RKO (cell line): ENCODE measurements around the gene RBFOX2.
"Not testable (repeated sequence)": the region's sequence is repeated elsewhere in the genome, so short reads cannot be mapped to it uniquely, and the experiment has no call there.

Experiments used
- DNase-seq: peaks from one replicate; pipeline ENCODE4 v3.0.0-alpha.2; 2016; ENCODE audit warnings: low spot score

RBFOX2 gene, protein sequence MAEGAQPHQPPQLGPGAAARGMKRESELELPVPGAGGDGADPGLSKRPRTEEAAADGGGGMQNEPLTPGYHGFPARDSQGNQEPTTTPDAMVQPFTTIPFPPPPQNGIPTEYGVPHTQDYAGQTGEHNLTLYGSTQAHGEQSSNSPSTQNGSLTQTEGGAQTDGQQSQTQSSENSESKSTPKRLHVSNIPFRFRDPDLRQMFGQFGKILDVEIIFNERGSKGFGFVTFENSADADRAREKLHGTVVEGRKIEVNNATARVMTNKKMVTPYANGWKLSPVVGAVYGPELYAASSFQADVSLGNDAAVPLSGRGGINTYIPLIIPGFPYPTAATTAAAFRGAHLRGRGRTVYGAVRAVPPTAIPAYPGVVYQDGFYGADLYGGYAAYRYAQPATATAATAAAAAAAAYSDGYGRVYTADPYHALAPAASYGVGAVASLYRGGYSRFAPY

DNA sequence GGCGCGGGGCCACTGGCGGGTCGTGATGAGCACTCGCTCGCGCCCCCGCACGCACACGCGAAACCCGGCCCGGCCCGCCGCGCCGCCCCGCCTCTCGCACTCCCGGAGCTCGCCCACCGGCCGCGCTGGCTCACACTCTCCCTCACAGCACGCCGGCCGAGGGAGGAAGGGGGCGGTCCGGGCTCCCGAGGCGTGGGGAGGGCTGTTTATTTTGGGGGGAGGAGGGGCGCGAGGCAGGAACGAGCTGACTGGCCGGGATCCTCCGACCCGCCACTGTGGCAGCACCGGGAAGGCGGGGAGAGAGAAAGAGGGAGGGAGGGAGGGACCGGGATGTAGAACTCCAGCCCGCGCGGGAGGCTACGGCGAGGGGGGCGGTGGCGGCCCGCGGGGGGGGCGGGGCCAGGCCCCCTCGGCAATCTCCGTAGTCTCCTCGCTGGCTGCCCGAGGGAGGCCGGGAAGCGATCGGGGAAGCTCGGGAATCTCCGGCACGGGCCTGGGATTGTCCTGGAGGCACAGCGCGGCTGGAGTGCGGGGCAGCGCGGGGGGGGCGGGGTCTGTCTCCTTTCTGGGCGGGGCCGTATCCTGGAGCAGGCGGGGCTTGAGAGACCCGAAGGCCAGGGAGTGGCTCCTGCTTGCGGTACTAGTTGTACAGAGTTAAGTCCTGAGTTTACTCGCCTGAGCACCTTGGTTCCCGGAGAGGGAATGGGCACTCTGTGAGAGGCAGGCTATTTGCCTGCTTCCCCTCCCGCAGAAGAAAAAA, at the start of gene RBFOX2:
Gene RBFOX2, minus strand, starts transcription at position 179 of the 760 bp plus-strand sequence. CDS start 399 bp downstream, outside the sequence.
- peak; percentile 94 for DNase-seq

GRCh38 chr22:36077271-36077670, 48.6 kb upstream of the RBFOX2 start:
- DNase-seq: no peak

DNA sequence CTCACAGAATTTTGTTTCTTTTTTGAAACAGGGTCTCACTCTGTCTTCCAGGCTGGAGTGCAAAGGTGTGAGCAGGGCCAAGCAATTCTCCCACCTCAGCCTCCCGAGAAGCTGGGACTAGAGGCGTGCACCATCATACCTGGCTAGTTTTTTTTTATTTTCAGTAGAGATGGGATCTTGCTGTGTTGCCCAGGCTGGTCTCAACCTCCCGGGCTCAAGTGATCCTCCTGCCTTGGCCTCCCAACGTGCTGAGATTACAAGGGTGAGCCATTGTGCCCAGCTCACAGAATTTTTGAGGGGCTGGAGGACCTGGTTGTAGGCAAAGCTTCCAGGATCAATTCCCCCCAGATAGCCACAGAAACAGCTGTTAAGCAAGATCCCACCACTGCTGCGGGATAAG, 47.1 kb upstream of the RBFOX2 start:
- DNase-seq: no peak

- DNase-seq: no peak
These were observed 46.6 kb upstream of the RBFOX2 start for GRCh38 chr22:36075230-36075629.

DNA sequence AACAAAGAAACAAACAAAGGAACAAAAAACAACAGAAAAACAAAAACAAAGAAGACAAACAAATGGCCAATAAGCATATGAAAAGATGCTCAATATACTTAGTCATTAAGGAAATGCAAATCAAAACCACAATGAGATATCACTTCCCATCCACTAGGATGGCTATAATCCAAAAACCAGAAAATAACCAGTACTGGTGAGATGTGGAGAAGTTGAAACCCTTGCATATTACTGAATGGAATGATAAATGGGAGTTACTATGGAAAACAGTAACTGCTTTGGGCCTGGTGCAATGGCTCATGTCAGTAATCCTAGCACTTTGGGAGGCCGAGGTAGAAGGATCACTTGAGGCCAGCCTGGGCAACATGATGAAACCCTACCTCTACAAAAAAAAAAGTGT, 44.9 kb upstream of the RBFOX2 start:
- DNase-seq: no peak

- DNase-seq: not testable (repeated sequence)
These were observed 42.0 kb upstream of the RBFOX2 start for GRCh38 chr22:36070645-36071044.

DNA sequence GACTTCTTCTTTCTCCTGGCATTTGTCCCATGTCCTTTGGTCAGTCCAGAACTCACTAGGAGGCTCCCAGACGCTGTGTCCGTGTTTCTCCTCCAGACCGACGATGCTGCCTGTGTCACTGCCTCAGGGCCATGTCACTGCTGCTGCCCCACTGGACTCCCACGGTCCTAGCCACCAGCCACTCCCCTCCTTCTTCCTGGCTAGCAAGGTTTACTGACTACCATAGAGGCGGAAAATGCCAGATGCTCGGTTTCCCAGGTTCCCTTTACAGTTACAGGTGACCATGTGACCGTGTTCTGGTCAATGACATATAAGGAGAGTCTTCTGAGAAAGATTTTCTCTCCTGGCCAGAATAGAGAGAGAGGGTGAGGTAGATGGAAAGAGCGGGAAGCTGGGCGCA, 40.7 kb upstream of the RBFOX2 start:
- DNase-seq: no peak

DNA sequence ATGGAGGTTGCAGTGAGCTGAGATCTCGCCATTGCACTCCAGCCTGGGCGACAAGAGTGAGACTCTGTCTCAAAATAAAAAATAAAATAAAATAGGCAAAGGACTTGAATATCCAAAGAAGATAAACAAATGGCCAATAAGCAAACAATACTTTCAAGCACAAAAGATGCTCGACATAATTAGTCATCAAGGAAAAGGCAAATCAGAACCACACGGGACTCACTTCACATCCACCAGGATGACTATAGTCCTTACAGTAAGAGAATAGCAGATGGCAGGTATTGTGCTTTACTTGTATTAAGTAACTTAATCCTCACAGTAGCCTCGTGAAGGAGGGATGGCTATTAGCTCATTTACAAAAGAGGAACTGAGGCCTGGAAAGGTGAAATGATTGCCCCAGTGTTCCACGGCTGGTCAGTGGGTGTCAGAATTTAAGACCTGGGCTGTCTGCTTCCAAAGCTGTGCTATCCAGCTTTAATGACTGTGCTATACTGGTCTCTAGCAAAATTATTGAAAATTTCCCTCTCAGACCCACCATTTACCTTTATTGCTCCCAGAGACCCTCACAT, 40.2 kb upstream of the RBFOX2 start:
- no peak for DNase-seq

GRCh38 chr22:36067235-36067558, 38.6 kb upstream of the RBFOX2 start:
- DNase-seq: no peak

DNA sequence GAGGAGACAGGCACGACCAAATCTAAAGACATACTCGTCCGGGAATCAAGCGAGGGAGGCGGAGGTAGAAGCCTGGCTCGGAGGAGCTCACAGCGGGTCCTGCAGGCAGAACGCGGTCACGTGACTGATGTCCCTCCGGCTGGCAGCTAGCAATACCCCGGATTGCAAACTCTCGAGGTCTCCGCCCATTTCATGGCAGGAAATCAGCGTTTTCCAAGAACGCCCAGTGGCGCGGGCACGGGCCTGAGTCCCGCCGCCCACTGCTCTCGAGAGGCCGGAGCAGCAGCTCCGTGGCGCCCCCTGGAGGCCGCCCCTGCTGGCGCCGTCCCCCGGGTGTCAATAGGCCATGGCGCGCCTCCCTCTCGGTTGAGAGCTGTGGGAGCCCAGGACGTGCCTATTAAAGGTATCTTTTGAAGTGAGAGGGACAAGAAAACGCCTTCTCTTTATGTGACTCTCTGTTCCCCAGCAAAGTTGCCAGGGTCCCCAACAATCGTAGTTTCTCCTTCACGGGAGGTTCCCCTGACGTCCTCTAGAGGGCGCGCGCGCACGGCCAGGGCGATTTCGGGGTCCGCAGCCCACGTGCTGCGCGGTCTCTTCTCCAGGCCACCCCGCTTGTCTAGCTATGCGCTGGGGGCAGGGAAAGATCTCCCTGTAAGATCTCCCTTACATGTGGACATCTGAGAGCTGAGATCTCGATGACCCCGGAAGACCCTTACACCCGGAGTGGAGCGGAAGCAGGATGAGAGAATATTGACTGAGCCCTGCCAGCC, 37.3 kb upstream of the RBFOX2 start:
- peak; percentile 96 for DNase-seq

GRCh38 chr22:36065462-36065774, 36.8 kb upstream of the RBFOX2 start:
- no peak for DNase-seq

- no peak for DNase-seq
These were observed 35.7 kb upstream of the RBFOX2 start for GRCh38 chr22:36064358-36064757.

- peak; percentile 40 for DNase-seq
These were observed 28.4 kb upstream of the RBFOX2 start for GRCh38 chr22:36056980-36057379.

GRCh38 chr22:36055376-36056295, 27.0 kb upstream of the RBFOX2 start:
- no peak for DNase-seq

- not testable (repeated sequence) for DNase-seq
These were observed 25.8 kb upstream of the RBFOX2 start for GRCh38 chr22:36054446-36054845.

- DNase-seq: no peak
These were observed 24.9 kb upstream of the RBFOX2 start for GRCh38 chr22:36053242-36054147.

DNA sequence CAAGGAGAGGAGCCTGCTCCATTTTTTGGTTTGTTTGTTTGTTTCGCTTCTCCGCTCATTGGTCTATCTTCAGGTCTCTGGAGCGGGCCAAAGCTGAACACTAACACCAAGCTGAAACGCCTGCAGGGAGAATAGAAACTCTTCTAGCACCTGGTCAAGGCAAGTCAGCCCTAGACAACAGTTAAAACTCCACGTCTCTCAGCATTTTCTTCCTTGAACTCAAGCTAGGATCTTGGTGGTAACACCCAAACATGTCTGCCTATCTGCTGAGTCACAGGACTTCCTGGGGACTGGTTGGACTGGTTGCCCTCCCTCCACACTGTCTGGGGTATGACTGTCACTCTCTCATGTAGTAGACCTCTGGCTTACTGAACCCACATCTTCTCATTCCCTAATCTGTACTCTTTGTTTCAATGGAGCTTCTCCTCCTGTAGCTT, 23.9 kb upstream of the RBFOX2 start:
- peak; percentile 55 for DNase-seq

GRCh38 chr22:36049678-36049997, 21.0 kb upstream of the RBFOX2 start:
- no peak for DNase-seq

GRCh38 chr22:36048911-36049677, 20.5 kb upstream of the RBFOX2 start:
- DNase-seq: no peak

GRCh38 chr22:36044517-36044916, 15.9 kb upstream of the RBFOX2 start:
- not testable (repeated sequence) for DNase-seq
